Activated CD4-positive, alpha-beta T cell treated with anti-CD3 and anti-CD28 coated beads, Interleukin-2, amount 10 ng/mL, durations not matched to agents 7 days and 5 days (primary cell): ENCODE results near the gene EIF2B4. TPM values are rescaled to one million over a fixed set of nuclear protein-coding genes. Genes with fewer than 3 reads are reported as not detected.

Experiments
- CTCF ChIA-PET: fragments of 350-600 bp; sonication (Branson Sonifier 250); formaldehyde crosslinking; loops from one replicate; lab custom pipeline; 2021; ENCODE audit warnings: antibody characterized with exemption; lab: Charles Lee
- POLR2A ChIA-PET: fragments of 350-600 bp; sonication (Branson Sonifier 250); formaldehyde crosslinking; loops from one replicate; lab custom pipeline; 2021; ENCODE audit warnings: antibody characterized with exemption; lab: Charles Lee
- DNase-seq: peaks from one replicate; pipeline ENCODE4 v3.0.0-alpha.2; 2020
- H3K27ac Mint-ChIP-seq: one replicate; pipeline ENCODE4 v1.8.0; 2021; ENCODE audit warnings: mild to moderate bottlenecking, moderate library complexity, mixed read lengths
- H3K27me3 Mint-ChIP-seq: one replicate; pipeline ENCODE4 v1.8.0; 2021; ENCODE audit warnings: mixed read lengths
- H3K36me3 Mint-ChIP-seq: one replicate; pipeline ENCODE4 v1.8.0; 2021; ENCODE audit warnings: low read depth, mixed read lengths
- H3K4me1 Mint-ChIP-seq: one replicate; pipeline ENCODE4 v1.8.0; 2021; ENCODE audit warnings: mixed read lengths
- H3K4me3 Mint-ChIP-seq: one replicate; pipeline ENCODE4 v1.8.0; 2021; ENCODE audit warnings: mild to moderate bottlenecking, moderate library complexity, mixed read lengths
- H3K9me3 Mint-ChIP-seq: one replicate; pipeline ENCODE4 v1.8.0; 2021; ENCODE audit warnings: mixed read lengths
- total RNA-seq, 2 experiments: library from RNA; stranded (reverse); gene quantifications; one replicate each; pipeline ENCODE4 v1.2.3, GENCODE V29; 2021

Gene EIF2B4
- total RNA-seq, 2 experiments from 2014 or later = 40.9 to 42.2 TPM

DNA sequence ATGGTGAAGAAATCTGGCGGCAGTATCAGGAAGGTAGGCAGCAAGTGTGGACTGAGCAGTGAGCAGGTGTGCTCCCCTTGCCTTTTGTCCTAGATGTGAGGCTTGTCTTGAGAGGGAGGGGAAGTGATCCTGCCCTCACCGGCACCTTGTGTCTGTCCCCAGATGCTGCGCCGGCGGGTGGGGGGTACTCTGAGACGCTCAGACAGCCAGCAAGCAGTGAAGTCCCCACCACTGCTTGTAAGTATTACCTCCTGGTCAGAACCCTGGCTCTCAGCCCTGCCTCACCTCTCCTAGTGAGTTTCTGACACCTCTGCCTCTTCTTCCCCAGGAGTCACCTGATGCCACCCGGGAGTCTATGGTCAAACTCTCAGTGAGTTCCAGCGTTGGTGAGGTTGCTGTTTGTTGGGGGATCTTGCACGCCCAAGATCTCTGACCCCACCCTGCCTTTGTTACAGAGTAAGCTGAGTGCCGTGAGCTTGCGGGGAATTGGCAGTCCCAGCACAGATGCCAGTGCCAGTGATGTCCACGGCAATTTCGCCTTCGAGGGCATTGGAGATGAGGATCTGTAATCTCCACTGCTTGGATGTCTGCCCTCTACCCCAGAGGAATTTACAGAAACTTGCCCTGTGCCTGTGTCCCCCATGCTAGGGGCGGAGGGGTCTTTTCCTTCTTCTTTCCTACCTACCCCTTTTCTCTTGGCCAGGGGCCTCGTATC lies 6.2 kb upstream of the EIF2B4 start:
- no peaks in the 10 kb centered on the region for H3K9me3 Mint-ChIP-seq
- POLR2A ChIA-PET = no interaction called here
- peaks cover 45% of the 10 kb centered on the region for H3K4me1 Mint-ChIP-seq
- no peaks in the 10 kb centered on the region for H3K27me3 Mint-ChIP-seq
- H3K36me3 Mint-ChIP-seq = peaks cover 61% of the 10 kb centered on the region
- H3K4me3 Mint-ChIP-seq = no peak overlapping the region
- no peak for DNase-seq
- CTCF ChIA-PET = interaction anchor here (0.5 to 0.6 kb wide), 2 partner anchors 31 to 50 kb away, joined by 3 read pairs; no protein-coding TSS in a partner anchor
- H3K27ac Mint-ChIP-seq = no peak overlapping the region

GRCh38 chr2:27375513-27376099 lies 5.5 kb upstream of the EIF2B4 start:
- Mint-ChIP-seq H3K27ac (no peak overlapping the region), H3K4me3 (no peak overlapping the region), H3K27me3 (no peaks in the 10 kb centered on the region), H3K9me3 (no peaks in the 10 kb centered on the region), H3K4me1 (peaks cover 40% of the 10 kb centered on the region), H3K36me3 (peaks cover 59% of the 10 kb centered on the region)
- CTCF ChIA-PET = interaction anchor here (0.5 kb wide), 1 partner anchor 51 kb away, joined by 3 read pairs; no protein-coding TSS in a partner anchor
- POLR2A ChIA-PET = no interaction called here
- DNase-seq = no peak

DNA sequence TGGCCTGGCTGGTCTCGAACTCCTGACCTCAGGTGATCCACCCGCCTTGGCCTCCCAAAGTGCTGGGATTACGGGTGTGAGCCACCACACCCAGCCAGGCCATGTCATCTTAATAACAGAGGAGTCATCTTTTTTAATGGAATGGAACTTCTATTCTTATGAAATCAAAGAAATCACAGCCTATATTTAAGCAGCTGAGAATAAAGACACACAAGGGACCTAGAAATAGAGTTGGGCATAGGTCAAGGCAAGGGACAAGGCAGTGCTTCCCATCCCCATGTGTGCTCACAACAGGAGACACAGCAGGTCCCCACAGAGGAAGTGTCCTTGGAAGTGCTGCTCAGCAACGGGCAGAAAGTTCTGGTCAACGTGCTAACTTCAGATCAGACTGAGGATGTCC lies 3.4 kb upstream of the EIF2B4 start:
- no peak overlapping the region for H3K27ac Mint-ChIP-seq
- no peak overlapping the region for H3K4me3 Mint-ChIP-seq
- H3K36me3 Mint-ChIP-seq = peaks cover 53% of the 10 kb centered on the region
- DNase-seq = no peak
- H3K27me3 Mint-ChIP-seq = no peaks in the 10 kb centered on the region
- ChIA-PET CTCF (no interaction called here), POLR2A (interaction anchor here (0.6 kb wide), 1 partner anchor 17 kb away, joined by 3 read pairs; no protein-coding TSS in a partner anchor)
- H3K4me1 Mint-ChIP-seq = peaks cover 36% of the 10 kb centered on the region
- H3K9me3 Mint-ChIP-seq = no peaks in the 10 kb centered on the region

DNA sequence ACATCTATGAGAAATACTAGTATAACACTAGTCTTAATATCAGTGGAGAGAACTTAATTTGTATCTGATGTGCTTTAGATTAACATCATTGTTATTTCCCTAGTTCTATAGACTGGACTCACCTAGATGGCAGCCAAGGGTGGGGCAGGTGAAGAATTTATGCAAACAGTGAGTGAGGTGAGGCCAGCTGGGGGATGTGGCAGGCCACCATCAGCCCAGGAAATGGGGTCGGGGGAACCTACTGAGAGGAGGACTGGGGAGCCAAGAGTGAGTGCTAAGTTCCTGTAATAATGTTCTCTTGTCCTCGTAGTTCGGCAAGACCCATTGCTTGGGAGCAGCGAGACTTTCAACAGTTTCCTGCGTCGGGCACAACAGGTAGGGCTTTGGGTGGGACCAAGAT lies 2.8 kb upstream of the EIF2B4 start:
- peak; percentile 41 for DNase-seq
- Mint-ChIP-seq H3K4me3 (peak overlapping the region; percentile 84), H3K4me1 (peaks cover 41% of the 10 kb centered on the region), H3K27me3 (no peaks in the 10 kb centered on the region), H3K27ac (peak overlapping the region; percentile 55), H3K36me3 (peaks cover 55% of the 10 kb centered on the region), H3K9me3 (no peaks in the 10 kb centered on the region)
- ChIA-PET CTCF (interaction anchor here (0.8 to 1.9 kb wide), 2 partner anchors 13 to 32 kb away, joined by 3 to 5 read pairs; no protein-coding TSS in a partner anchor), POLR2A (interaction anchor here (0.6 kb wide), 1 partner anchor 17 kb away, joined by 3 read pairs; no protein-coding TSS in a partner anchor)

DNA sequence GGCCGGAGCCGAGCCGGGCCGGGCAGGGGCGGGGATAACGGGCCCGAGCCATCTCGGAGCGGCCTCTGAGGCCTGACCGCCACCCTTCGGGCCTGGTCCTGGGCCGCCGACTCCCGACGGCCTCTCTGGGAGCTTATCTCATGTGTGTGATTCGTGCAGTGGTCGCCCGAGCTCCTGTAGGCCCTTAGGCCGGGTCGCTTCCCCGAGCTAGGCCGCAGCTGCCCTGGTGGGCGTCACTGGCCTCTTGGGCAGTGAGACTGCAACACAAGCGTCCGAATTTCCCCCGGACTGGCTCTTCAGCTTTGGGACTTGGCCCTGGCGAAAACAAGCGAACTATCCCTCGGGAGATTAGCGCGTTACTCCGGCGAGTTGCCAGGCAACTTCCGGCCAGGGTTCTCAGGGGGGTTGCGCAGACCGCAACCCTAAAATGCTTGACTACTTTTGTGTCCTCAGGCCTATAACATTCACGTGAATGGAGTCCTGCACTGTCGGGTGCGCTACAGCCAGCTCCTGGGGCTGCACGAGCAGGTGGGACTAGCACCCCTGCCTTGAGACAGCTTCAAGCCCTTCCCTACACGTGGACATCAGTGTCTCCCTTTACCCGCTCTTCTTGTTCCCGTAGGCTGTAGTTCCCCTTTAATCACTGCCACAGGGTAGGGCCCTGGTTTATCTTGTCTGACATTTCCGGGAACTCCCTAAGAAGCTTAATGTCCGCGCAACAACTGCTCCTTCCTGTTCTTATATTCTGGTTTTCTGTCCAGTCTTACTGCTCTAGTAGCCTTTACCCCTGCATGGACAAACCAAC lies 880 bp upstream of the EIF2B4 start:
- ChIA-PET CTCF (interaction anchor here (0.7 to 1.9 kb wide), 9 partner anchors 8 to 313 kb away, joined by 3 to 6 read pairs (median 4); partner anchors contain the start of genes GTF3C2, NRBP1, PPM1G and SLC4A1AP), POLR2A (interaction anchor here (1.5 kb wide), 1 partner anchor 9 kb away, joined by 4 read pairs; no protein-coding TSS in a partner anchor)
- peaks cover 46% of the 10 kb centered on the region for H3K36me3 Mint-ChIP-seq
- H3K4me1 Mint-ChIP-seq = peaks cover 45% of the 10 kb centered on the region
- no peaks in the 10 kb centered on the region for H3K9me3 Mint-ChIP-seq
- peak overlapping the region; percentile 97 for H3K27ac Mint-ChIP-seq
- H3K4me3 Mint-ChIP-seq = peak overlapping the region; percentile 84
- DNase-seq = peak; percentile 31
- no peaks in the 10 kb centered on the region for H3K27me3 Mint-ChIP-seq

DNA sequence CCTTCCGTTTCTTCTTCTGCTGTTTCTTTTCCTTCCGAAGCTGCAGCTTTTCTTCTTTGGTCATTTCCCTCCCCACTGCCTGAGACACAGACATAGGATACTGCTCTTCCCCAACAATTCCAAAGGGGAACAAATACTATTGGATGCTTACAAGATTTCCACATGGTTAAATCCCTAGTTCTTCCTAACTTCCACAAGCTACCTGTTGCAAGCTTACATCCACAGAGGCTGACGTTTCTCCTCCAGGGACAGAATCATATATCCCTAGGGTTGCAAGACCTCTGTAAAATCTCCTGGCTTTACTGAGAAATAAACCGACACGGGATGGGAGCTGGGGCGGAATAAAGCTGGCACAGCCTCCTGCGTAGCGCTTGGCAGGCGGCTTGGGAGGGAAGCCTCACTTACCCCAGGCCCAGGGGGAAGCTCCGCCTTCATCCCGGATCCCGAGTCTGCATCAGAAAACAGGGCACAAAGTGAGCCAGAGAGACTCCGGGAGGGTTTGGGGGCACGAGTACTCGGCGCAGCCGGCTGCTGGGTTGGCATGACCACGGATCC lies 590 bp downstream of the EIF2B4 start:
- no peaks in the 10 kb centered on the region for H3K27me3 Mint-ChIP-seq
- CTCF ChIA-PET = interaction anchor here (0.6 to 2.4 kb wide), 16 partner anchors 9 to 1127 kb away, joined by 3 to 15 read pairs (median 4); partner anchors contain the start of genes GTF3C2 and NRBP1
- peaks cover 41% of the 10 kb centered on the region for H3K36me3 Mint-ChIP-seq
- H3K9me3 Mint-ChIP-seq = no peaks in the 10 kb centered on the region
- H3K27ac Mint-ChIP-seq = peak overlapping the region; percentile 92
- H3K4me1 Mint-ChIP-seq = peaks cover 45% of the 10 kb centered on the region
- H3K4me3 Mint-ChIP-seq = peak overlapping the region; percentile 84
- POLR2A ChIA-PET = interaction anchor here (0.8 to 0.9 kb wide), 2 partner anchors 13 to 60 kb away, joined by 3 read pairs; partner anchors contain the start of gene GTF3C2
- no peak for DNase-seq

DNA sequence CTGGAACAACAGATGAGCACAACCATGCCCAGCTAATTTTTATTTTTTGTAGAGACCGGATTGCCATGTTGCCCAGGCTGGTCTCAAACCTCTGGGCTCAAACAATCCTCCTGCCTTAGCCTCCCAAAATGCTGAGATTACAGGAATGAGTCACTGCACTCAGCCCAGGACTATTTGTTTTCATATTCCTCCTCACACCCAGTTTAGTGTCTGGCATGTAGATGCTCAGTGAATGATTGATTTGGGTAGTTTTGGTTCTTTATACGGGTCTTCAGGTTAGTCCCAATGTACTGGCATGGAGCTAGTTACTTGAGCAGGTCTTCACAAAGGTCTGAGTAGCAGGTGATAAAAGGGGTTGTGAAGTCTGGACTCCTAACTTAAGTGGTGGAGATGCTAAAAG lies 6.2 kb downstream of the EIF2B4 start:
- DNase-seq = no peak
- H3K27me3 Mint-ChIP-seq = no peaks in the 10 kb centered on the region
- ChIA-PET POLR2A (no interaction called here), CTCF (interaction anchor here (1.2 to 1.7 kb wide), 3 partner anchors 13 to 47 kb away, joined by 3 to 5 read pairs (median 3); no protein-coding TSS in a partner anchor)
- peaks cover 30% of the 10 kb centered on the region for H3K36me3 Mint-ChIP-seq
- no peak overlapping the region for H3K27ac Mint-ChIP-seq
- no peak overlapping the region for H3K4me3 Mint-ChIP-seq
- H3K9me3 Mint-ChIP-seq = no peaks in the 10 kb centered on the region
- H3K4me1 Mint-ChIP-seq = peaks cover 14% of the 10 kb centered on the region

- H3K27ac Mint-ChIP-seq = no peak overlapping the region
- H3K4me3 Mint-ChIP-seq = no peak overlapping the region
- H3K4me1 Mint-ChIP-seq = peaks cover 14% of the 10 kb centered on the region
- no peaks in the 10 kb centered on the region for H3K9me3 Mint-ChIP-seq
- H3K36me3 Mint-ChIP-seq = peaks cover 26% of the 10 kb centered on the region
- POLR2A ChIA-PET = interaction anchor here (0.7 kb wide), 1 partner anchor 238 kb away, joined by 16 read pairs; no protein-coding TSS in a partner anchor
- H3K27me3 Mint-ChIP-seq = no peaks in the 10 kb centered on the region
- DNase-seq = no peak
- CTCF ChIA-PET = interaction anchor here (1.0 to 1.7 kb wide), 3 partner anchors 11 to 48 kb away, joined by 3 to 5 read pairs (median 3); no protein-coding TSS in a partner anchor
Measured at GRCh38 chr2:27362678-27363420, 7.3 kb downstream of the EIF2B4 start.

- no peaks in the 10 kb centered on the region for H3K27me3 Mint-ChIP-seq
- ChIA-PET POLR2A (interaction anchor here (0.7 to 1.4 kb wide), 2 partner anchors 13 to 17 kb away, joined by 3 read pairs; partner anchors contain the start of gene EIF2B4), CTCF (interaction anchor here (0.6 to 2.6 kb wide), 6 partner anchors 10 to 327 kb away, joined by 3 to 15 read pairs (median 3); partner anchors contain the start of genes EIF2B4 and NRBP1)
- H3K9me3 Mint-ChIP-seq = no peaks in the 10 kb centered on the region
- H3K27ac Mint-ChIP-seq = peak within 1 kb of the TSS; percentile 99
- peaks cover 2% of the 10 kb centered on the region for H3K36me3 Mint-ChIP-seq
- H3K4me3 Mint-ChIP-seq = peak within 1 kb of the TSS; percentile 94
- H3K4me1 Mint-ChIP-seq = peaks cover 51% of the 10 kb centered on the region
- DNase-seq = peak; percentile 95
Measured at GRCh38 chr2:27356382-27357181, 13.6 kb downstream of the EIF2B4 start, which contains the start of gene GTF3C2. Gene GTF3C2 (minus strand): TSS chr2:27356764. CDS start chr2:27343554, 13,210 bp downstream.

- Mint-ChIP-seq H3K9me3 (no peaks in the 10 kb centered on the region), H3K36me3 (peaks cover 2% of the 10 kb centered on the region), H3K27ac (peak overlapping the region; percentile 99), H3K4me1 (peaks cover 54% of the 10 kb centered on the region), H3K4me3 (peak overlapping the region; percentile 94), H3K27me3 (no peaks in the 10 kb centered on the region)
- ChIA-PET CTCF (interaction anchor here (0.6 to 2.6 kb wide), 4 partner anchors 13 to 328 kb away, joined by 3 to 15 read pairs (median 3); partner anchors contain the start of genes EIF2B4 and NRBP1), POLR2A (interaction anchor here (0.7 to 1.4 kb wide), 2 partner anchors 14 to 17 kb away, joined by 3 read pairs; partner anchors contain the start of gene EIF2B4)
- peak; percentile 64 for DNase-seq
Measured at GRCh38 chr2:27356056-27356381, 14.1 kb downstream of the EIF2B4 start.
